Superior temporal gyrus (tissue), 1 donor: ENCODE results near the gene MGAT4B.
A peak's percentile ranks its signal among the peaks of the same experiment; 100 is the strongest.

Experiments
- DNase-seq: peaks from one replicate; pipeline ENCODE4 v3.0.0-alpha.2; 2016; ENCODE audit errors: extremely low spot score

Gene MGAT4B

DNA sequence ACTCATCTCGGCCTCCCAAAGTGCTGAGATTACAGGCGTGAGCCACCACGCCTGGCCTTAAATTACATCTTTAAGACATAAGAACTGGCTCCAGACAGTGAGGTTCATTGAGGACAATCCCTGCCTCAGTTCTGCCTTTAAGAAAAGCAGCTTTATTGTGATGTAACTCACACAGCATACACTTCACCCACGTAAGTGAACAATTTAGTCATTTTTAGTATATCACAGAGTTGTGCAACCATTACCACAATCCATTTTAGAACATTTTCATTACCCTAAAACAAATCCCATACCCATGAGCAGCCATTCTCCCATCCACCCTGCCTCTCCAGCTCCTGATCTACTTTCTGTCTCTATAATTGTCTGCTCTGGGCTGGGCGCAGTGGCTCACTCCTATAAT is 36.9 kb downstream of the MGAT4B start:
- no peak for DNase-seq

DNA sequence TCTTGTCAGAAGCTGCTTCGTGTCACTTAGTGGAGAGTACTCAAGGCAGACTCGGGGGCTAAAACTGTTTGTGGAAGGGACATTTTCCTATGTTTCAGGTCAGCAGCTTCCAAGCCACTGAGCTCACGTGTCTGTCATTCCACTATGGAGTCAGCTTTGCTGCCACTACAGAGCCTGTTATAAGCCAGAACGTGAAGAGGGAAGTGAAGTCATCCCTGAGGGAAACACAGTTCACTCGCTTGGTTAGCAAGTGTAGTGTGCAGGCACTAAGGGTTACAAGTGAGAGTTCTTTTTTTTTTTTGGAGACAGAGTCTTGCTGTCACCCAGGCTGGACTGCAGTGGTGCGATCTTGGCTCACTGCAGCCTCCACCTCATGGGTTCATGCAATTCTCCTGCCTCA is 37.4 kb downstream of the MGAT4B start:
- DNase-seq, result no peak

DNA sequence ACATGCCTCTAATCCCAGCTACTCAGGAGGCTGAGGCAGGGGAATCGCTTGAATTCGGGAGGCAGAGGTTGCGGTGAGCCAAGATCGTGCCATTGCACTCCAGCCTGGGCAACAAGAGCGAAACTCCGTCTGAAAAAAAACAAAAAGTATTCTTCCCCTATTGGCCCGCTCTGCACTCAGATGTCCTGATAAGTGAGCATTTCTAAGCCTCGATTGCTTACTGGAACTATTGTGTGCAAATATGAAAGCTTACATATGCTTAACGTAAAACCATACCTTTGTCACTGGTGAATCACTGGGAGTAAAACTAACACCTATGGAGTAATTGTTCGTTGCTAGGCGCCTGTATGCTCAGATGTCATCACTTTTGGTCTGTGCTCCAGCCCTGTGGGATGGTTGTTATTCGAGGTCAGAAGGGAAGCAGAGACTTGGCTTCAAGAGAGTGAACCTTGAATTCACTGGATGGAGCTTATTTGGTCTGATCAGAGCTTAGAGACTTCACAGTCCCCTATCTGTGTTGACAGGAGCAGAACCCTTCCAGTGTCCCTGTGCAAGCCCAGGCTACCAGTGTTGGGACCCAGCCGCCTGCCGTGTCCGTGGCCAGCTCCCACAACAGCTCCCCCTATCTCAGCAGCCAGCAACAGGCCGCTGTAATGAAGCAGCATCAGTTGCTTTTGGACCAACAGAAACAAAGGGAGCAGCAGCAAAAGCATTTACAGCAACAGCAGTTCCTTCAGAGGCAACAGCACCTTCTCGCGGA is 38.2 kb downstream of the MGAT4B start:
- DNase-seq, result no peak

DNA sequence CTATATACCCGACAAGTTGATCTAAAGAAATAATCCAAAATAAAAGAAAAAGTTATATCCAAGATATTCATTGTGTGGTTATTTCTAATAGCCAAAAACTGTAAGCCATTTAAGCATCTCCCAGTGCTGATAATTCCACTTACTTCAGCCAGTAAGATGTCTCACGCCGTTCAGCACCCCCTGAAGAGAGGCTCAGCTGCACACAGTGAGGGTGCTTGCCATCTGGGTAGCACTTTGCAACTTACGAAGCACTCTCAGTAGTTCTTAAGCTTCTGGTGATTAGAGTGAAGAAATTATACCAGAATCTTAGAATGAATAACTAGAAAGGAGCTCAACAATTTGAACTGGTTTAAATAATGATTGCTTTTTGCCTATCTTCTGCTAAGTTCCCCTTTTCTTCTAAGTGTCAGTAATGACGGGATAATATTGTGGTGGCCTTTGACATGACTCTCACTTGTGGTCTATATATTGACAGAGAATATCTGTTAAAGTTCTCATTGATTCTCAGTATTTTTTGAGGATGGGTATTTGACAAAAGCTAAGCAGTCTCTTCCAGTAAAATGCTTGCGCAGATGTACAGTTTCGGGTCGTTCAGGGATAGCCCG is 39.1 kb downstream of the MGAT4B start:
- no peak for DNase-seq

DNA sequence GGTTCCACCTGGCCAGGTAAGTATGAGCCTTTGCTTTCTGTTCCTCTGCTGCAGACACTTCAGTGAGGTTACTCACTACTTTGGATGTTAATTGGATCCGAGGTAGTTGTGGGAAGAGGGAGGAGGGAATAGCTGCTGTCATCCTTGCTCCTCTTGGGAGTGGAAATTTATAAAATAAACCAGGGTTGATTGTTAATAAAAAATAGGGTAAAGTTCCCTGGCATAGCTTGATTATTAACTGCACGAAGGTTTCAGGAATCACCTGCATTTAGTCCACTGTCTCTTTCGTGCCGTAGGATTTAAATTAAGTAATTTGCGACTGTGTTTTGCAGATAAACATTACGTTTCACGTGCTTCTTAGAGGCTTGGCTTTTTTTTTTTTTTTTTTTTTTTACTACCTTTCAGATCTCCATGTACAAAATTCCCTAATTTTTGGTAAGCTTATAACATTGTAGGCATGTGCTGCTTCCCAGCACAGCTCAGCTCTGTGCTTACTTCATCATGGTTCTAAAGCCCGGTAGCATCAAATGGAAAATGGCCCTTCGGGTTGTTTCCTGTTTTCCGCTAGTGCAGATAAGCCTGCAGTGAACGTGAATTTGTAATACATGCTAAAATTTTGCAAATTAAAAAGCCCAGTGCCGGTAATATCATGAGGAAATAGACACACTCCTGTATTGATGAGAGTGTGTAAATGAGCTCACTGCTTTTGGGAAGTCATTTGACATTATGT is 39.8 kb downstream of the MGAT4B start:
- no peak for DNase-seq

DNA sequence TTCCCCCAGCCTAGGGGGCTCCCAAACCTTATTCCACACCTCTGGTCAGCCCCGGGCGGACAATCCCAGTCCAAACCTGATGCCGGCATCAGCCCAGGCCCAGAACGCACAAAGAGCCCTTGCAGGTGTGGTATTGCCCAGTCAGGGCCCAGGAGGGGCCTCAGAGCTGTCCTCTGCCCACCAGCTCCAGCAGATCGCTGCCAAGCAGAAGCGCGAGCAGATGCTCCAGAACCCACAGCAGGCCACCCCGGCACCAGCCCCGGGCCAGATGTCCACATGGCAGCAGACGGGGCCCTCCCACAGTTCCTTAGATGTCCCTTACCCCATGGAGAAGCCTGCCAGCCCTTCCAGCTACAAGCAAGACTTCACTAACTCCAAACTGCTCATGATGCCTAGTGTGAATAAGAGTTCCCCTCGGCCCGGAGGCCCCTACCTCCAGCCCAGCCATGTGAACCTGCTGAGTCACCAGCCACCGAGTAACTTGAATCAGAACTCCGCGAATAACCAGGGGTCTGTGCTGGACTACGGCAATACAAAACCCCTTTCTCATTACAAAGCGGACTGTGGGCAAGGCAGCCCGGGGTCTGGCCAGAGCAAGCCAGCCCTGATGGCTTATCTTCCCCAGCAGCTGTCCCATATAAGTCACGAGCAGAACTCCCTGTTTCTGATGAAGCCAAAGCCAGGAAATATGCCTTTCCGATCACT is 40.5 kb downstream of the MGAT4B start:
- no peak for DNase-seq

DNA sequence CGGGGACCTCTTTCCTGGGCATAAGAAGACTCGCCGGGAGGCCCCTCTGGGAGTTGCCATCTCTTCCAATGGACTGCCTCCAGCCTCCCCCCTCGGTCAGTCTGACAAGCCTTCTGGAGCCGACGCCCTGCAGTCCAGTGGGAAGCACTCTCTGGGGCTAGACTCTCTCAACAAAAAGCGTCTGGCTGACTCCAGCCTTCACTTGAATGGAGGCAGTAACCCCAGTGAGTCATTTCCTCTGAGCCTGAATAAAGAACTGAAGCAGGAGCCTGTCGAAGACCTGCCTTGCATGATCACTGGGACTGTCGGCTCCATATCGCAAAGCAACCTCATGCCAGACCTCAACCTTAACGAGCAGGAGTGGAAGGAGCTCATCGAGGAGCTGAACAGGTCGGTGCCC is 41.3 kb downstream of the MGAT4B start:
- no peak for DNase-seq

DNA sequence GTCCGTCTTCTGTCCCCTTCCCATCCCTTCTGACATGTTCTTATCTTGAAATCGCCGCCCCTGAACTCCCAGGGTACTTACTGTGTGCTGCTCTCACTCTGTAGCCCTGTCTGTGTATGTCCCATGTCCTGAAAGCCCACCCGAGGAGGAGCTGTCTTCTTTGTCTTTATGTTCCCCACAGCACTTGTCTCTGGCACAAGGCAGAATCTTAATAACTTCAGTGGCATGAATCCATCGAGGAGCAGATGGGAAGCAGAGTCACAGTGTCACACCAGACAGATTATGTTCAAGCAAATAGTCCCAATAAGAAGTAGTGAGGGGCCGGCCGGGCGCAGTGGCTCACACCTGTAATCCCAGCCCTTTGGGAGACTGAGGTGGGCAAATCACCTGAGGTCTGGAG is 42.6 kb downstream of the MGAT4B start:
- no peak for DNase-seq

DNA sequence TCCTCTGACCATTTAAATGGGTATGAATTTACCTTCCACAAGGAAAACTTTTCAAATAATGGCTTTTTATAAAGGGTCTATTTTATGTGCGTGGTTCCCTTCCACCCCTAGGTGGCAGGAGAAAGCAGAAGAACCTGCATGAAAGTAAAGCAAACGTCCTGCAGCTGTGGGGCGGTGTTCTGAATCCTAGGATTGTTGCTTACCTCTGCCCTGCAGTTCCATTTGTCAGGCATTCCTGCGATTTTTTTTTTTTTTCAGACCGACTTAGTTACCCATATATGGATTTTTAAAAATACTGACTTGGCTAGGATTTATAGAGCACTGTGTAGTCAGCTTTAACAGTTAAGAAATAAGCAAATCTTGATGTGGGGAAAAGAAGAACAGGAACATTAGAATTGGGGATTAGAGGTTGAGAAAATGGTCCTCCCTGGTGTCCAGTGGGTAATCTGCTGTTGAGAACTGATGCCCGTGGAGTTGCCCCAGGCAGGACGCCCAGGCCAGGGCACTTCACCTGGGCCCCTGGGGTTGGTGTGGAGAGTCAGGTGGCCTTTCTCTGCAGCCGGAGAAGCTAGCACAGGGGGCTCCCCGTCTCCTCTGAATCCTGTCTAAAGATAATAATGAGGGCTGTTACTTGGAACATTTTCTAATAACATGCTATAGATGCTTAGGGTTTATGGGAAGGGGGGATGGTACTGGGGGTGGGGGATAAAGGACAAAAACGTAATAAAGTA is 43.3 kb downstream of the MGAT4B start:
- DNase-seq, result peak; percentile 82

DNA sequence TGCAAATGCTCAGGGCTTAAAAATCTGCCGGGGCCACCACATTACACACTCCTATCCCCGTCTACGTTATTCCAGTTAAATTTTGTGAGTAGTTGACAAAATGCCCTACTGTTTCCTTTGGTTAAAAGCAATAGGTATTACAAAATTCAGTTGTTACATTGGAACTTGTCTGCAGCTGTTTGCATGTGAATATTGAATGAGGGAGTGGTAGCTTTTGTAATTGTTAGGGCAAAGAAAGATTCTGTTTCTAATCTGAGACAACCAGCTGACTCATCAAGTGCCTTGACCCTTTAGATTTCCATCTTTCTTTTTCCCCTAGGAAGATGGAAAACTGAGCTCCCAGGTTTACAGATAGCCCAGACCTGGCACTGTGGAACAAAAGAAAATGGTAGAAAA is 43.9 kb downstream of the MGAT4B start:
- DNase-seq, result no peak

DNA sequence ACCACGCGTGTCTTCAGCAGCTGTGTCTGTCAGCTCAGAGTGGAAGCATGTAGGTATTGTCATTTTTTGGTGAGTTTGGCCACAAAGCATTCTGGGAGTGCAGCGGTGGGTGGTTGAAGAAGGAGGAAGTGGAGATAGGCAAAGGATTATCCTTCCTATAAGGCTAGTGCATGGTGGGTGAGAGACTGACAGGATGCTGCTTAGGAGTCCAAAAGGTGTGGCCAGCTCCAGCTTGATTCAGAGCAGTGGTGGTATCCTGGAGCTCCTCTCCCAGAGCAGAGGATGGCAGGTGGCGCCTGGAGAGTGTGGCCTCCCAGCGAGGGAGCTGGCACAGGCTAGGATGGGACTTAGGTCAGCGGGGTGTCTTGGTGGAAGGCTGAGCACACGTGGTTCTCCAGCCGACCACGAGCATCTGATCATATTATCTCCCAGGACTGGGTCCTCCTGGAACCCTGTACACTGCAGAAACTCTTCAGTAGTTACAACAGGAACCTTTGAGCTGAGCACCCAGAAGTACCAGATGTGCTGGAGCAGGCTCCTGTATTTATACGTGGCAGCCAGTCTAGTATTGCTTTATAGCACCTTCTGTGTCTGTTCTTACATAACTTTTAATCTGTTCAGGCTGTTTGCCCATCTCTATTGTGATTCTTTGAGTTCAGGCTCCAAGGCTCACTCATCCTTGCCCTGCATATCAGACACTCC is 44.4 kb downstream of the MGAT4B start:
- no peak for DNase-seq

DNA sequence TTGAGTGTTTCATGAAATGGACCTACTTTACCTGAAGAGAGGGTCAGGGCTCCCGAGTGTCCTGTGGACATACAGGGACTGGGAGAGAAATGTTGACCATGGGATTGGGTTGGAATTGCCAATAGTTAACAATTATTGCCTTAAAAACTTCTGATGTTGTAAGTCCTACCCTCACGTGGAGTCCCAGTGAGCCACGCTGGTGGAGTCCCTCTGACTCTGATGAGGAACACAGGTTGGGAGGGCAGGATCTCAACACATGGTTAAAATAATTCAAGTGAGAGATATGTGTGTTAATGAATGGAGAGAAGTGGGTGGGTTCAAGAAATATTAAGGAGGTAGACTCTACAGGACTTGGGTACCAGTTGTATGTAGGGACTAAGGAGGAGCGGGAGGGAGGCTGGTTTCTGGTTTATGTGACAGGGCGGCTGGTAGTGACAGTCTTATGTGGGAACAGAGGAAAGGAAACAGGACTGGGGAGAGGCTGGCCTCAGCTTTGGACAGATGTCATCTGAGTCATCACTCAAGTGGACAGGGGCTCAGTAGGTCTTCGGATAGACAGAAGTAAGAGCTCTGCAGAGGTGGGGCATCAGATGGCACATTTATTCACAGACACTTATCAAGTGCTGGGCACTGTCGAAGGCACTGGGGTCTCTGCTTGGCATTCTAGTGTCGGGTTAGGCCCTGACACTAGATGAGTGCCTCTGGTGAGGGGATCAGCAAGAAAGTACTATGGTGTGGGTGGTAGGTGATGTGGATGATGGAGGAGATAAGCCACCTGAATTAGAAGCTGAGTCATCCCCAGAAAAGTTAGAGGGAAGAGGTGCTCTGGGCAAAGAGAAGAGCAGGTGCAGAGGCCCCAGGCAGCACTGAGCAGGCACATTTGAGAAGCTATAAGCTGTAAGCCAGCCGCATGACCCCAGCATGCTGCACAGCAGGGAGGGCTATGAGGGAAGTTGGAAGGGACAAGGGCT is 46.8 kb downstream of the MGAT4B start:
- DNase-seq, result no peak

DNA sequence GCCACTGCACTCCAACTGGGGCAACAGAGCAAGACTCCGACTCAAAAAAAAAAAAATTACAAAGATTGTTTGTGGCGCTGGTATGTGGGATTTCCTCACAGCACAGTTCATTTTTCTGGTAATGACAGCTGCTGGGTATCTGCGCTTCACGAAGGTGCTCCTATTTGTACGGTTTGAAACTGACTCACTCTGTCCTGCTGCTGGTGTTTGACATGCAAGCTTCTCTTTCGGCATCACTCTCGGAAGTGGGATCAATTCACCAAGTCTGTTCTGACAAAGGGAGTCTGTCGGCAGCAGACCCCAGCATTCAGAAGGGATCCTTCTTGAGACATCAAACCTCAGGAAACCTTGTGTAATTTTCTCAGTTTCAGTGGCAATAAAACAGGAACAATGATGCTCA is 47.7 kb downstream of the MGAT4B start:
- DNase-seq, result no peak

DNA sequence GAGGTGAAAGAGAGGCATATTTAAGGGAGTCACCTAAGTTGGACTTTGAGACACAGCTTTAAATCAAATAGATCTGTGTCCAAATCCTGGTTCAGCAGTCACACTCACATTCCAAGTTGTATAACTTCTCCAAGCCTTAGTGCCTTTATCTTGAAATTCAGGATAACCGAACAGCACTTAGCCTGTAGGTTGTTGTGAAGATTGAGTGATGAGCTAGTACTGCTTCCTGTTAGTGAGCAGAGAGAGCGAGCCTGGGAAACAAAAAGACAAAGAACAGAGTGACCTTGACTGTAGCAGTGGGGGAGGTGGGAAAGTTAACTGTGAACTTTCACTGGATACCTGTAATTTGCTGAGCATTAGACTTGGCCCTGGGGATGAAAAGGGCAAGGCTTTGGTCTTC is 51.6 kb downstream of the MGAT4B start:
- no peak for DNase-seq

DNA sequence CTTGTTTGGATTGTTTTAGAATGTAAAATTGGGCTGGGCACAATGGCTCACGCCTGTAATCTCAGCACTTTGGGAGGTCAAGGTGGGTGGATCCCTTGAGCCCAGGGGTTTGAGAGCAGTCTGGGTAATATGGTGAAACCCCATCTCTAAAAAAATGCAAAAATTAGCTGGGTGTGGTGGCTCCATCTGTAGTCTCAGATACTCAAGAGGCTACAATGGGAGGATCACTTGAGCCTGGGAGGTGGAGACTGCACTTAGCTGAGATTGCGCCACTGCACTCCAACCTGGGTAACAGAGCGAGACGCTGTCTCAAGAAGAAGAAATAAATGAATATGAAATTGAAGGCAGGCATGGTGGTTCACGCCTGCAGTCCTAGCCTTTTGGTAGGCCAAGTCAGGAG is 52.7 kb downstream of the MGAT4B start:
- no peak for DNase-seq

DNA sequence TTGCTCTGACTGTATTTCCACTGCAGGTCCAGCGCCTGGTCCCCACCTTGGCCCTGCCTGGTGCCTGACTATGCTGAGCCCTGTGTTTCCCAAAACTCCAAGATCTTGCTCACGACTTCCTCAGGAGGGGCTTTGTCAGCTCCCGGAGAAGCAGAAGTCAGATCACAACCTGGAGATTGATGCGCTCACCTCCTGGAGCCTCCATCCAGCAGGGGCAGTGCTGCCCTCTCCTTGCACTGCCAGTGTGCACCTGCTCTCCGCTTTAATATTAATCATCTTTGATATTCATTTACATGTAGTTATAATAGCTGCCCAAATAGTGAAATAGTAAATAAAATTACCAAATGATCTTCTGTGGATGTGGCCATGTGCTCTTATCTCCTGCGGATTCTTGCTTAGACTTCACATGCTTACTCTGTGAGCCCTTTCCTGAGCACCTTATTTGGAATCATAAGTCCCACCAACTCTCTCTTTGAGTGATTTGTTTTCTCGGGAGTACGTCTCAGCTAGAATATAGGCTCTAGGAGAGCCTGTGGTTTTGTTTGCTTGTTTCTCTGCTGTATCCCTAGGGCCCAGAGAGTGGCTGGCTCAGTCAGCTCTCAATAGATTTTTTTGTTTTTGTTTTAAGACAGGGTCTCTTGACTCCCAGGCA is 56.7 kb downstream of the MGAT4B start:
- no peak for DNase-seq

DNA sequence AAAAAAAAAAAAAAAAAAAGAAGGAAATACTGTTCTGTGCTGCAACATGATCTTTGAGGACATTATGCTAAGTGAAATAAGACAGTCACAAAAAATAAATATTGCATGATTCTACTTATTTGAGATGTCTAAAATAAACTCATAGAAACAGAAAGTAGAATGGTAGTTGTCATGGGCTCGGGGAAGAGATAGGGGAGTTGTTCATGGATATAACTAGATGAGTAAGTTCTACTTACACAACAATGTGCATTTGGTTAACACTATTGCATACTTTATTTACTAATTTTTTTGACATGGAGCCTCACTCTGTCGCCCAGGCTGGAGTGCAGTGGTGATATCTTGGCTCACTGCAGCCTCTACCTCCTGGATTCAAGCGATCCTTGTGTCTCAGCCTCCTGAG is 58.9 kb downstream of the MGAT4B start:
- no peak for DNase-seq
